Activated naive CD4-positive, alpha-beta T cell treated with anti-CD3 and anti-CD28 coated beads, Interleukin-2, amount 50 U/mL, for 72 hours (primary cell): ENCODE measurements around the gene TRIM14. TPM values are rescaled to one million over a fixed set of nuclear protein-coding genes. Genes with fewer than 3 reads are reported as not detected.
A peak's percentile ranks its signal among the peaks of the same experiment; 100 is the strongest.
"Not testable (repeated sequence)": the region's sequence is repeated elsewhere in the genome, so short reads cannot be mapped to it uniquely, and the experiment has no call there.

Experiments used
- ATAC-seq, 2 donors: fragments of 150-1000 bp; cut with Tn5 transposase; 2 replicates each; pipeline ENCODE4 v1.10.0; 2021; ENCODE audit warnings: mild to moderate bottlenecking in 2 of 2, moderate library complexity in 2 of 2
- DNase-seq, 2 donors: peaks; one replicate each; pipeline ENCODE4 v3.0.0; 2021 to 2022; ENCODE audit warnings: low spot score in 2 of 2
- H3K27ac Mint-ChIP-seq, 2 donors: one replicate each; pipeline ENCODE4 v1.8.0; 2022; ENCODE audit warnings: mild to moderate bottlenecking in 2 of 2, mixed read lengths in 2 of 2
- H3K36me3 Mint-ChIP-seq, 2 donors: one replicate each; pipeline ENCODE4 v1.8.0; 2022; ENCODE audit warnings: mixed read lengths in 2 of 2
- H3K9me3 Mint-ChIP-seq, 2 donors: one replicate each; pipeline ENCODE4 v1.8.0; 2022; ENCODE audit warnings: mixed read lengths in 2 of 2
- total RNA-seq, 2 donors: library from RNA; stranded (reverse); gene quantifications; one replicate each; pipeline ENCODE4 v1.2.3, GENCODE V29; 2022

TRIM14 gene
- total RNA-seq, 2 donors from 2014 or later, result 37.3 to 59.3 TPM

GRCh38 chr9:98024702-98025101 lies 94.3 kb downstream of the TRIM14 start:
- ATAC-seq, result no peak
- Mint-ChIP-seq H3K27ac (peak overlapping the region; percentile 12 to 24), H3K9me3 (no peaks in the 10 kb centered on the region), H3K36me3 (peaks cover 4 to 9% of the 10 kb centered on the region in 2 donors)
- no peak for DNase-seq

- no peaks in the 10 kb centered on the region for H3K9me3 Mint-ChIP-seq
- no peak for DNase-seq
- no peak for ATAC-seq
- peak overlapping the region in 1 of 2 donors; percentile 72 for H3K27ac Mint-ChIP-seq
- H3K36me3 Mint-ChIP-seq, result peaks cover 9 to 12% of the 10 kb centered on the region in 2 donors
These were observed 96.6 kb downstream of the TRIM14 start for GRCh38 chr9:98022447-98022846.

GRCh38 chr9:98021306-98022040 lies 97.5 kb downstream of the TRIM14 start:
- peaks cover 13 to 17% of the 10 kb centered on the region in 2 donors for H3K36me3 Mint-ChIP-seq
- H3K9me3 Mint-ChIP-seq, result no peaks in the 10 kb centered on the region
- H3K27ac Mint-ChIP-seq, result peak overlapping the region; percentile 15 to 31
- DNase-seq, result no peak
- ATAC-seq, result no peak

GRCh38 chr9:98020476-98021145 lies 98.4 kb downstream of the TRIM14 start:
- peaks cover 13 to 19% of the 10 kb centered on the region in 2 donors for H3K36me3 Mint-ChIP-seq
- peak; percentile 17 to 24 for ATAC-seq

GRCh38 chr9:98019869-98020268 lies 99.2 kb downstream of the TRIM14 start:
- not testable (repeated sequence) for H3K9me3 Mint-ChIP-seq, ATAC-seq, DNase-seq
- Mint-ChIP-seq H3K27ac (peak overlapping the region in 1 of 2 donors; percentile 10), H3K36me3 (peaks cover 21 to 25% of the 10 kb centered on the region in 2 donors)

More at GRCh38 chr9:98020476-98021145, 98.4 kb downstream of the TRIM14 start:
- DNase-seq, result no peak
- Mint-ChIP-seq H3K9me3 (no peaks in the 10 kb centered on the region), H3K27ac (no peak overlapping the region)

Other genes with a start within 250 kb of the TRIM14 start
- 10 to 100 TPM; 16.3 to 16.9 TPM for gene TRMO, start 196.7 kb downstream of the TRIM14 start, total RNA-seq
- 1 to 10 TPM; 1.9 to 2.1 TPM for gene HEMGN, start 181.1 kb downstream of the TRIM14 start, total RNA-seq
- 100 to 1,000 TPM; 255 to 315 TPM for gene ANP32B, start 135.9 kb downstream of the TRIM14 start, total RNA-seq
- gene NANS, start 62.5 kb downstream of the TRIM14 start, total RNA-seq, result 10 to 100 TPM; 55.9 to 60.0 TPM
- gene CORO2A, start 73.4 kb upstream of the TRIM14 start, total RNA-seq, result 10 to 100 TPM in 1 of 2 donors, 1 to 10 TPM in 1; 6.8 to 11.8 TPM
- gene TBC1D2, start 136.4 kb upstream of the TRIM14 start, total RNA-seq, result 1 to 10 TPM; 3.6 to 3.9 TPM